ENCODE measurements around the gene TRAPPC10.

Gene TRAPPC10

GRCh38 chr21:44005593-44005992 lies 6.5 kb upstream of the TRAPPC10 start:
- Histone ChIP-seq H3K36me3 (ENCODE audit: control insufficient read depth, insufficient read depth, low read length) (no peaks in the 10 kb centered on the region), H3K4me3 (replicated peaks; ENCODE audit: low read depth, low read length) (no peak overlapping the region), H3K27me3 (replicated peaks; ENCODE audit: control insufficient read depth, insufficient read depth, low read length) (no peaks in the 10 kb centered on the region)
- no peak for DNase-seq (ENCODE audit: extremely low read depth, insufficient read length)
- TF ChIP-seq CTCF (IDR thresholded peaks at IDR 0.05; ENCODE audit: insufficient read depth, low read length, poor library complexity, severe bottlenecking): no peak

GRCh38 chr21:44006017-44006619 lies 6.0 kb upstream of the TRAPPC10 start:
- Histone ChIP-seq H3K36me3 (ENCODE audit: control insufficient read depth, insufficient read depth, low read length) (no peaks in the 10 kb centered on the region), H3K4me3 (replicated peaks; ENCODE audit: low read depth, low read length) (no peak overlapping the region), H3K27me3 (replicated peaks; ENCODE audit: control insufficient read depth, insufficient read depth, low read length) (no peaks in the 10 kb centered on the region)
- no peak for TF ChIP-seq CTCF (IDR thresholded peaks at IDR 0.05; ENCODE audit: insufficient read depth, low read length, poor library complexity, severe bottlenecking)
- DNase-seq (ENCODE audit: extremely low read depth, insufficient read length): no peak

GRCh38 chr21:44006656-44007055 lies 5.5 kb upstream of the TRAPPC10 start:
- Histone ChIP-seq H3K4me3 (replicated peaks; ENCODE audit: low read depth, low read length) (no peak overlapping the region), H3K27me3 (replicated peaks; ENCODE audit: control insufficient read depth, insufficient read depth, low read length) (no peaks in the 10 kb centered on the region), H3K36me3 (ENCODE audit: control insufficient read depth, insufficient read depth, low read length) (no peaks in the 10 kb centered on the region)
- no peak for TF ChIP-seq CTCF (IDR thresholded peaks at IDR 0.05; ENCODE audit: insufficient read depth, low read length, poor library complexity, severe bottlenecking)
- DNase-seq (ENCODE audit: extremely low read depth, insufficient read length): no peak

- no peak overlapping the region for H3K4me3 ChIP-seq (replicated peaks; ENCODE audit: low read depth, low read length)
- no peaks in the 10 kb centered on the region for H3K36me3 ChIP-seq (ENCODE audit: control insufficient read depth, insufficient read depth, low read length)
- H3K27me3 ChIP-seq (replicated peaks; ENCODE audit: control insufficient read depth, insufficient read depth, low read length): no peaks in the 10 kb centered on the region
- no peak for TF ChIP-seq CTCF (IDR thresholded peaks at IDR 0.05; ENCODE audit: insufficient read depth, low read length, poor library complexity, severe bottlenecking)
- no peak for DNase-seq (ENCODE audit: extremely low read depth, insufficient read length)
These were observed 1.7 kb upstream of the TRAPPC10 start for GRCh38 chr21:44010429-44010828.

- Histone ChIP-seq H3K4me3 (replicated peaks; ENCODE audit: low read depth, low read length) (peak overlapping the region; percentile 87), H3K36me3 (ENCODE audit: control insufficient read depth, insufficient read depth, low read length) (no peaks in the 10 kb centered on the region), H3K27me3 (replicated peaks; ENCODE audit: control insufficient read depth, insufficient read depth, low read length) (no peaks in the 10 kb centered on the region)
- no peak for TF ChIP-seq CTCF (IDR thresholded peaks at IDR 0.05; ENCODE audit: insufficient read depth, low read length, poor library complexity, severe bottlenecking)
- DNase-seq (ENCODE audit: extremely low read depth, insufficient read length): no peak
These were observed 986 bp upstream of the TRAPPC10 start for GRCh38 chr21:44011123-44011522.
